HEK293 (cell line): ENCODE results near the gene TRPV2.

Source experiments
- BCL11A ChIP-seq: fragments of 450-650 bp; formaldehyde crosslinking; IDR thresholded peaks from 2 replicates; pipeline ENCODE4 v1.5.1; 2016; ENCODE audit warnings: low read depth, missing biosample characterization, missing genetic modification characterization
- FEZF1 ChIP-seq: fragments of 450-650 bp; formaldehyde crosslinking; IDR thresholded peaks from 2 replicates; pipeline ENCODE4 v1.5.1; 2016; ENCODE audit warnings: missing biosample characterization, missing genetic modification characterization
- KLF1 ChIP-seq: fragments of 450-650 bp; formaldehyde crosslinking; IDR thresholded peaks from 2 replicates; pipeline ENCODE4 v1.5.1; 2016; ENCODE audit warnings: missing biosample characterization, missing genetic modification characterization
- SCRT2 ChIP-seq: fragments of 450-650 bp; formaldehyde crosslinking; IDR thresholded peaks from 2 replicates; pipeline ENCODE4 v1.5.1; 2016; ENCODE audit warnings: missing biosample characterization, missing genetic modification characterization
- YY1 ChIP-seq: fragments of 450-650 bp; formaldehyde crosslinking; IDR thresholded peaks from 2 replicates; pipeline ENCODE4 v1.5.1; 2018; ENCODE audit warnings: missing biosample characterization, missing genetic modification characterization
- YY2 ChIP-seq: fragments of 450-650 bp; formaldehyde crosslinking; IDR thresholded peaks from 2 replicates; pipeline ENCODE4 v1.5.1; 2016; ENCODE audit warnings: missing biosample characterization, missing genetic modification characterization
- ZBTB7A ChIP-seq: fragments of 450-650 bp; formaldehyde crosslinking; IDR thresholded peaks from 2 replicates; pipeline ENCODE4 v1.5.1; 2016; ENCODE audit warnings: low read depth, missing biosample characterization, missing genetic modification characterization
- ZFP69B ChIP-seq: fragments of 450-650 bp; formaldehyde crosslinking; IDR thresholded peaks from 2 replicates; pipeline ENCODE4 v1.5.1; 2016; ENCODE audit warnings: missing biosample characterization, missing genetic modification characterization
- ZNF112 ChIP-seq: fragments of 450-650 bp; formaldehyde crosslinking; IDR thresholded peaks from 2 replicates; pipeline ENCODE4 v1.5.0; 2017; ENCODE audit warnings: missing biosample characterization, missing genetic modification characterization
- ZNF121 ChIP-seq: fragments of 450-650 bp; formaldehyde crosslinking; IDR thresholded peaks from 2 replicates; pipeline ENCODE4 v1.5.1; 2016; ENCODE audit warnings: missing biosample characterization, missing genetic modification characterization
- ZNF146 ChIP-seq: fragments of 450-650 bp; formaldehyde crosslinking; IDR thresholded peaks from 2 replicates; pipeline ENCODE4 v1.5.1; 2016; ENCODE audit warnings: missing biosample characterization, missing genetic modification characterization
- ZNF19 ChIP-seq: fragments of 450-650 bp; formaldehyde crosslinking; IDR thresholded peaks from 2 replicates; pipeline ENCODE4; 2016; ENCODE audit warnings: missing biosample characterization, missing genetic modification characterization, low read depth
- ZNF248 ChIP-seq: fragments of 450-650 bp; formaldehyde crosslinking; IDR thresholded peaks from 2 replicates; pipeline ENCODE4 v1.5.1; 2017; ENCODE audit warnings: missing biosample characterization, missing genetic modification characterization
- ZNF280D ChIP-seq: fragments of 450-650 bp; formaldehyde crosslinking; IDR thresholded peaks from 2 replicates; pipeline ENCODE4 v1.5.1; 2016; ENCODE audit warnings: missing biosample characterization, missing genetic modification characterization
- ZNF292 ChIP-seq: fragments of 450-650 bp; formaldehyde crosslinking; IDR thresholded peaks from 2 replicates; pipeline ENCODE4 v1.5.1; 2016; ENCODE audit warnings: low read depth, missing biosample characterization, missing genetic modification characterization, borderline replicate concordance
- ZNF426 ChIP-seq: fragments of 450-650 bp; formaldehyde crosslinking; IDR thresholded peaks from 2 replicates; pipeline ENCODE4 v1.5.1; 2017; ENCODE audit warnings: missing biosample characterization, missing genetic modification characterization, mild to moderate bottlenecking, inconsistent platforms, moderate library complexity
- ZNF433 ChIP-seq: fragments of 450-650 bp; formaldehyde crosslinking; IDR thresholded peaks from 2 replicates; pipeline ENCODE4 v1.5.1; 2016; ENCODE audit warnings: missing biosample characterization, missing genetic modification characterization, low read depth
- ZNF48 ChIP-seq: fragments of 450-650 bp; formaldehyde crosslinking; IDR thresholded peaks from 2 replicates; pipeline ENCODE4 v1.5.1; 2016; ENCODE audit warnings: missing biosample characterization, missing genetic modification characterization
- ZNF501 ChIP-seq: fragments of 450-650 bp; formaldehyde crosslinking; IDR thresholded peaks from 2 replicates; pipeline ENCODE4 v1.5.1; 2016; ENCODE audit warnings: missing biosample characterization, missing genetic modification characterization
- ZNF561 ChIP-seq: fragments of 450-650 bp; IDR thresholded peaks from 2 replicates; pipeline ENCODE4 v1.5.1; 2018; ENCODE audit warnings: missing biosample characterization, missing genetic modification characterization, borderline replicate concordance
- ZNF600 ChIP-seq: fragments of 450-650 bp; formaldehyde crosslinking; IDR thresholded peaks from 2 replicates; pipeline ENCODE4 v1.5.1; 2016; ENCODE audit warnings: missing biosample characterization, missing genetic modification characterization
- ZNF654 ChIP-seq: fragments of 450-650 bp; formaldehyde crosslinking; IDR thresholded peaks from 2 replicates; pipeline ENCODE4 v1.5.1; 2016; ENCODE audit warnings: low read depth, missing biosample characterization, missing genetic modification characterization
- ZNF677 ChIP-seq: fragments of 450-650 bp; IDR thresholded peaks from 2 replicates; pipeline ENCODE4 v1.5.0; 2018; ENCODE audit warnings: missing biosample characterization, mild to moderate bottlenecking, missing genetic modification characterization, moderate library complexity
- TF ChIP-seq, protein P1 (sequence below): fragments of 450-650 bp; formaldehyde crosslinking; IDR thresholded peaks from 2 replicates; pipeline ENCODE4 v1.5.1; 2016; ENCODE audit warnings: missing biosample characterization, missing genetic modification characterization
- TF ChIP-seq, protein P2 (sequence below): fragments of 450-650 bp; formaldehyde crosslinking; IDR thresholded peaks from 2 replicates; pipeline ENCODE4 v1.5.1; 2016; ENCODE audit warnings: missing biosample characterization, missing genetic modification characterization
- TF ChIP-seq, protein P3 (sequence below): fragments of 450-650 bp; formaldehyde crosslinking; IDR thresholded peaks from 2 replicates; pipeline ENCODE4 v1.5.1; 2016; ENCODE audit warnings: missing biosample characterization, missing genetic modification characterization
- TF ChIP-seq, protein P4 (sequence below): fragments of 450-650 bp; formaldehyde crosslinking; IDR thresholded peaks from 2 replicates; pipeline ENCODE4 v1.5.1; 2016; ENCODE audit warnings: missing biosample characterization, missing genetic modification characterization

The TRPV2 gene

GRCh38 chr17:16406742-16407674, 8.4 kb upstream of the TRPV2 start (continued):
- TF ChIP-seq, protein P1, sequence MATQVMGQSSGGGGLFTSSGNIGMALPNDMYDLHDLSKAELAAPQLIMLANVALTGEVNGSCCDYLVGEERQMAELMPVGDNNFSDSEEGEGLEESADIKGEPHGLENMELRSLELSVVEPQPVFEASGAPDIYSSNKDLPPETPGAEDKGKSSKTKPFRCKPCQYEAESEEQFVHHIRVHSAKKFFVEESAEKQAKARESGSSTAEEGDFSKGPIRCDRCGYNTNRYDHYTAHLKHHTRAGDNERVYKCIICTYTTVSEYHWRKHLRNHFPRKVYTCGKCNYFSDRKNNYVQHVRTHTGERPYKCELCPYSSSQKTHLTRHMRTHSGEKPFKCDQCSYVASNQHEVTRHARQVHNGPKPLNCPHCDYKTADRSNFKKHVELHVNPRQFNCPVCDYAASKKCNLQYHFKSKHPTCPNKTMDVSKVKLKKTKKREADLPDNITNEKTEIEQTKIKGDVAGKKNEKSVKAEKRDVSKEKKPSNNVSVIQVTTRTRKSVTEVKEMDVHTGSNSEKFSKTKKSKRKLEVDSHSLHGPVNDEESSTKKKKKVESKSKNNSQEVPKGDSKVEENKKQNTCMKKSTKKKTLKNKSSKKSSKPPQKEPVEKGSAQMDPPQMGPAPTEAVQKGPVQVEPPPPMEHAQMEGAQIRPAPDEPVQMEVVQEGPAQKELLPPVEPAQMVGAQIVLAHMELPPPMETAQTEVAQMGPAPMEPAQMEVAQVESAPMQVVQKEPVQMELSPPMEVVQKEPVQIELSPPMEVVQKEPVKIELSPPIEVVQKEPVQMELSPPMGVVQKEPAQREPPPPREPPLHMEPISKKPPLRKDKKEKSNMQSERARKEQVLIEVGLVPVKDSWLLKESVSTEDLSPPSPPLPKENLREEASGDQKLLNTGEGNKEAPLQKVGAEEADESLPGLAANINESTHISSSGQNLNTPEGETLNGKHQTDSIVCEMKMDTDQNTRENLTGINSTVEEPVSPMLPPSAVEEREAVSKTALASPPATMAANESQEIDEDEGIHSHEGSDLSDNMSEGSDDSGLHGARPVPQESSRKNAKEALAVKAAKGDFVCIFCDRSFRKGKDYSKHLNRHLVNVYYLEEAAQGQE (tag by site-specific recombination) = peak; percentile 74; the same call in 1 of the 2 replicates
- TF ChIP-seq, protein P2, sequence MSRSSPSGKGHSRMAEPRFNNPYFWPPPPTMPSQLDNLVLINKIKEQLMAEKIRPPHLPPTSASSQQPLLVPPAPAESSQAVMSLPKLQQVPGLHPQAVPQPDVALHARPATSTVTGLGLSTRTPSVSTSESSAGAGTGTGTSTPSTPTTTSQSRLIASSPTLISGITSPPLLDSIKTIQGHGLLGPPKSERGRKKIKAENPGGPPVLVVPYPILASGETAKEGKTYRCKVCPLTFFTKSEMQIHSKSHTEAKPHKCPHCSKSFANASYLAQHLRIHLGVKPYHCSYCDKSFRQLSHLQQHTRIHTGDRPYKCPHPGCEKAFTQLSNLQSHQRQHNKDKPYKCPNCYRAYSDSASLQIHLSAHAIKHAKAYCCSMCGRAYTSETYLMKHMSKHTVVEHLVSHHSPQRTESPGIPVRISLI (tag by site-specific recombination) = no peak
- peak; percentile 81 for TF ChIP-seq KLF1 (tag by site-specific recombination)
- TF ChIP-seq, protein P3, sequence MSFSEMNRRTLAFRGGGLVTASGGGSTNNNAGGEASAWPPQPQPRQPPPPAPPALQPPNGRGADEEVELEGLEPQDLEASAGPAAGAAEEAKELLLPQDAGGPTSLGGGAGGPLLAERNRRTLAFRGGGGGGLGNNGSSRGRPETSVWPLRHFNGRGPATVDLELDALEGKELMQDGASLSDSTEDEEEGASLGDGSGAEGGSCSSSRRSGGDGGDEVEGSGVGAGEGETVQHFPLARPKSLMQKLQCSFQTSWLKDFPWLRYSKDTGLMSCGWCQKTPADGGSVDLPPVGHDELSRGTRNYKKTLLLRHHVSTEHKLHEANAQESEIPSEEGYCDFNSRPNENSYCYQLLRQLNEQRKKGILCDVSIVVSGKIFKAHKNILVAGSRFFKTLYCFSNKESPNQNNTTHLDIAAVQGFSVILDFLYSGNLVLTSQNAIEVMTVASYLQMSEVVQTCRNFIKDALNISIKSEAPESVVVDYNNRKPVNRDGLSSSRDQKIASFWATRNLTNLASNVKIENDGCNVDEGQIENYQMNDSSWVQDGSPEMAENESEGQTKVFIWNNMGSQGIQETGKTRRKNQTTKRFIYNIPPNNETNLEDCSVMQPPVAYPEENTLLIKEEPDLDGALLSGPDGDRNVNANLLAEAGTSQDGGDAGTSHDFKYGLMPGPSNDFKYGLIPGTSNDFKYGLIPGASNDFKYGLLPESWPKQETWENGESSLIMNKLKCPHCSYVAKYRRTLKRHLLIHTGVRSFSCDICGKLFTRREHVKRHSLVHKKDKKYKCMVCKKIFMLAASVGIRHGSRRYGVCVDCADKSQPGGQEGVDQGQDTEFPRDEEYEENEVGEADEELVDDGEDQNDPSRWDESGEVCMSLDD (tag by site-specific recombination) = peak; percentile 74; the same call in 1 of the 2 replicates
- TF ChIP-seq ZNF280D (tag by site-specific recombination) = 0 out of 2 replicates have a peak, but pooled peaks have one; percentile 51
- no peak for TF ChIP-seq YY1 (tag by site-specific recombination)
- no peak for TF ChIP-seq BCL11A (tag by site-specific recombination)
- TF ChIP-seq ZNF426 (tag by site-specific recombination) = peak; percentile 97
- peak; percentile 70 for TF ChIP-seq ZNF292
- no peak for TF ChIP-seq ZBTB7A
- TF ChIP-seq SCRT2 = 0 out of 2 replicates have a peak, but pooled peaks have one; percentile 9
- no peak for TF ChIP-seq ZNF561 (tag by site-specific recombination)
- no peak for TF ChIP-seq ZNF248 (tag by site-specific recombination)
- 0 out of 2 replicates have a peak, but pooled peaks have one; percentile 78 for TF ChIP-seq ZNF19
- 0 out of 2 replicates have a peak, but pooled peaks have one; percentile 14 for TF ChIP-seq ZNF146 (tag by site-specific recombination)
- TF ChIP-seq YY2 = no peak
- peak; percentile 97 for TF ChIP-seq ZNF433
- no peak for TF ChIP-seq ZNF112 (tag by site-specific recombination)
- TF ChIP-seq ZNF501 (tag by site-specific recombination) = peak; percentile 89
- peak; percentile 64; the same call in 1 of the 2 replicates for TF ChIP-seq ZNF600 (tag by site-specific recombination)
- TF ChIP-seq ZNF677 = no peak
- peak; percentile 52 for TF ChIP-seq ZNF654 (tag by site-specific recombination)
- TF ChIP-seq FEZF1 = no peak
- peak; percentile 100 for TF ChIP-seq ZNF121 (tag by site-specific recombination)
- TF ChIP-seq ZNF48 = no peak
- peak; percentile 73; the same call in 1 of the 2 replicates for TF ChIP-seq ZFP69B (tag by site-specific recombination)
- TF ChIP-seq, protein P4, sequence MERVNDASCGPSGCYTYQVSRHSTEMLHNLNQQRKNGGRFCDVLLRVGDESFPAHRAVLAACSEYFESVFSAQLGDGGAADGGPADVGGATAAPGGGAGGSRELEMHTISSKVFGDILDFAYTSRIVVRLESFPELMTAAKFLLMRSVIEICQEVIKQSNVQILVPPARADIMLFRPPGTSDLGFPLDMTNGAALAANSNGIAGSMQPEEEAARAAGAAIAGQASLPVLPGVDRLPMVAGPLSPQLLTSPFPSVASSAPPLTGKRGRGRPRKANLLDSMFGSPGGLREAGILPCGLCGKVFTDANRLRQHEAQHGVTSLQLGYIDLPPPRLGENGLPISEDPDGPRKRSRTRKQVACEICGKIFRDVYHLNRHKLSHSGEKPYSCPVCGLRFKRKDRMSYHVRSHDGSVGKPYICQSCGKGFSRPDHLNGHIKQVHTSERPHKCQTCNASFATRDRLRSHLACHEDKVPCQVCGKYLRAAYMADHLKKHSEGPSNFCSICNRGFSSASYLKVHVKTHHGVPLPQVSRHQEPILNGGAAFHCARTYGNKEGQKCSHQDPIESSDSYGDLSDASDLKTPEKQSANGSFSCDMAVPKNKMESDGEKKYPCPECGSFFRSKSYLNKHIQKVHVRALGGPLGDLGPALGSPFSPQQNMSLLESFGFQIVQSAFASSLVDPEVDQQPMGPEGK (tag by site-specific recombination) = peak; percentile 93
